Omental fat pad (tissue), 4 donors: ENCODE measurements around the gene NR2F1. TPM values are rescaled to one million over a fixed set of nuclear protein-coding genes. Genes with fewer than 3 reads are reported as not detected.

Experiments
- ATAC-seq: fragments of 150-250 bp; one replicate; pipeline ENCODE4 v1.9.1; 2016; ENCODE audit warnings: mild to moderate bottlenecking, moderate library complexity; ENCODE audit not compliant: low FRiP score
- DNase-seq: peaks from one replicate; pipeline ENCODE4 v3.0.0-alpha.2; 2019; ENCODE audit warnings: low spot score
- CTCF ChIP-seq, 3 donors: fragments of 450-650 bp; IDR thresholded peaks; one replicate each; pipeline ENCODE4 v1.5.1; 2016 to 2017; ENCODE audit warnings: antibody characterized with exemption in 3 of 3, mild to moderate bottlenecking in 3 of 3, moderate library complexity in 2 of 3
- total RNA-seq, 4 donors: library from RNA; depleted of rRNA; stranded (reverse); fragments of >200 nt; gene quantifications; one replicate each; pipeline ENCODE4 v1.1.0, GENCODE V29; 2016

NR2F1 gene
- total RNA-seq, 4 donors from 2014 or later = 15.6 to 117 (median 68.3) TPM

GRCh38 chr5:93603793-93604643 is 21.0 kb downstream of the NR2F1 start:
- no peak for DNase-seq
- no peak for TF ChIP-seq CTCF (IDR thresholded peaks at IDR 0.05)
- peak; percentile 34 for ATAC-seq

- DNase-seq (no peak), ATAC-seq (no peak)
- TF ChIP-seq CTCF (IDR thresholded peaks at IDR 0.05) = no peak
These were observed 21.9 kb downstream of the NR2F1 start for GRCh38 chr5:93604644-93605515.

- TF ChIP-seq CTCF (IDR thresholded peaks at IDR 0.05) = no peak
- ATAC-seq = no peak
- no peak for DNase-seq
These were observed 23.3 kb downstream of the NR2F1 start for GRCh38 chr5:93606382-93606752.

- no peak for DNase-seq
- ATAC-seq = no peak
- no peak for TF ChIP-seq CTCF (IDR thresholded peaks at IDR 0.05)
These were observed 24.6 kb downstream of the NR2F1 start for GRCh38 chr5:93607367-93608258.

- no peak for DNase-seq
These were observed 25.8 kb downstream of the NR2F1 start for GRCh38 chr5:93608855-93609254.

More at GRCh38 chr5:93608855-93609254, 25.8 kb downstream of the NR2F1 start:
- TF ChIP-seq CTCF (IDR thresholded peaks at IDR 0.05) = no peak
- ATAC-seq = no peak
